ENCODE measurements around the gene CBARP.

CBARP gene, protein sequence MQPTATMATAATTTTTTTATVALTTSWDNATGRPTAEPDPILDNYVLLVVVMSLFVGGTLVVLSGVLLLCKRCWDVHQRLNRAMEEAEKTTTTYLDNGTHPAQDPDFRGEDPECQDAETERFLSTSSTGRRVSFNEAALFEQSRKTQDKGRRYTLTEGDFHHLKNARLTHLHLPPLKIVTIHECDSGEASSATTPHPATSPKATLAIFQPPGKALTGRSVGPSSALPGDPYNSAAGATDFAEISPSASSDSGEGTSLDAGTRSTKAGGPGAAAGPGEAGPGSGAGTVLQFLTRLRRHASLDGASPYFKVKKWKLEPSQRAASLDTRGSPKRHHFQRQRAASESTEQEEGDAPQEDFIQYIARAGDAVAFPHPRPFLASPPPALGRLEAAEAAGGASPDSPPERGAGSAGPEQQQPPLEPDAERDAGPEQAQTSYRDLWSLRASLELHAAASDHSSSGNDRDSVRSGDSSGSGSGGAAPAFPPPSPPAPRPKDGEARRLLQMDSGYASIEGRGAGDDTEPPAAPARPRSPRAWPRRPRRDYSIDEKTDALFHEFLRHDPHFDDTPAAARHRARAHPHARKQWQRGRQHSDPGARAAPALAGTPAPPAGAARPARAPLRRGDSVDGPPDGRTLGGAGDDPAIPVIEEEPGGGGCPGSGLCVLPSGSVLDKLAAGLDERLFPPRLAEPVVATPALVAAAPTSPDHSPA

GRCh38 chr19:1237754-1238368 is at the start of gene CBARP:
TSS of gene CBARP (minus strand) at chr19:1238005. CDS start at chr19:1236100, 1,905 bp downstream.
- DNase-seq: peak in 1 of 2 experiments; percentile 51

- no peak for DNase-seq
Observed at GRCh38 chr19:1286487-1287353, 48.9 kb upstream of the CBARP start.

DNA sequence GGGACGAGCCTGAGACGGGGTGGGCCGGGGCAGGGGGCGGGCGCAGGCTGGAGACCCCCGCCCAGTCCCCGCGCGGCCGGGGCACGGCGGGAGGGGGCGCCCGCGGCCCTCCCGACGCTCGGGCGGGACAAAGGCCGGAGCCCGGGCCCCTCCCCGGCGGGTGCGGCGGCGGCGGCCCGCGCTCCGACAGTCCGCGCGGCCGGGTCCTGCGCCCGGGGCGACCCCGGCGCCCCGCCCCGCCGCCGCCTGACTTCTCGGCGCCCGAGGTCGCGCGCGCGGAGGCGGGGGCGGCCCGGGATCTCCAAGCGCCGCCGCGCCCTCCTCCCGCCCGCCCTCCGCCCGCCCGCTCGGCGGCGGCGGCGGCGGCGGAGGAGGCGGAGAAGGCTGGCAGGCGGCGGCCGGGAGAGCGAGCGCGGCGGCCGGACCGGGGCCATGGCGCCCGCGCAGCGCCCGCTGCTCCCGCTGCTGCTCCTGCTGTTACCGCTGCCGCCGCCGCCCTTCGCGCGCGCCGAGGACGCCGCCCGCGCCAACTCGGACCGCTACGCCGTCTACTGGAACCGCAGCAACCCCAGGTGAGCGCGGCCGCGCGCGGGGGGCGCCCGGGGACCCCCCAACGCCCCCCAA is 48.0 kb upstream of the CBARP start, which contains the start of gene EFNA2:
EFNA2 (plus strand) TSS at position 137 of the 624 bp plus-strand sequence; CDS start at position 433, 296 bp downstream.
- no peak for DNase-seq

- DNase-seq: no peak
Observed at GRCh38 chr19:1284979-1285736, 47.4 kb upstream of the CBARP start.

DNA sequence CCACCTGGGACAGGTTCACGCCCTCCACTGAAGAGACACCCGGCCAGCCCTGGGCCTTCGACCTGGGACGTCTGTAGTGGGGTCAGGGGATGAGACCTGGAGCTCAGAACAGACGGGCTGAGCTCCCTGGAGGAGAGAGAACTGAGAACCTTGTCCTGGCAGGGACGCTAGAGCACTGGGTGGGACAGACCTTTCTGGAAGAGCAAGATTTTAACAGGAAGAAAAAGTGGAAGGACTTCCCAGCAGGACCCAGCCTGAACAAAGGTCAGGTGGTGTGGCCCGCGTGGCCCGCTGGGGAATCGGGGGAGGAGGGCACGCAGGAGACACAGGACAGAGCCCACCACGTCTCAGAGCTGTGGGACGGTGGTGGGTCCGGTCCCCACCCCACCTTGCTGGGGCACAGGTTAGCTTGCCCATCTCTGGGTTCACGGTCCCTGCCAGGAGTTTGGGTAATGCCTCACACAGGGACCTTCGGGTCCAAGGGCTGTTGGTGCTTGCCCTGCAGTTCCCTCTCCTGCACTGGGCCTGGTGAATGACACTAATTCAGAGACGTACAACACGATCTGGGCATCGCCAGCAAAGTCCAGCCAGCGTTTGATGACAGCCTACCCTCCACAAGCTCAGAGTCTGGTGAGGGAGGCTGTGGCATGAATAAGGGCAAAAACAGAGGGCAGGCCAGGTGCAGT is 46.6 kb upstream of the CBARP start:
- DNase-seq: no peak

DNA sequence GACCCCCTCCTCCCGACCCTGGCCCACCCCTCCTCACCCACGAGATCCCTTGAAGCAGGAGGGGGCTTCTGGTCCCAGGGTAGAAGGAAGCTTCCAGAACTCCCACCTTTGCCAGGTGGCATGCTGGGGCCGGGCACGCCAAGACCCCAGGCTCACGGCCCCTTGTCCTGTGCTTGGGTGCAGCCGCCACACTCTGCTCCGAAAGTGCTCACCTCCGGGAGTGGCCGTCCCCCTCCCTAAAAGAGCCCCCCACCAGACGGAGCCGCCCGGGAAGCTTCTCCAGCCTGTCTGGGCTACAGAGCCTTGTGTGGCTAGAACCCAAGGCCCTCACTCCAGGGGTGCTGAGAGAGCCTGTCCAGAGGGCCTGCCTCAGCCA is 46.1 kb upstream of the CBARP start:
- DNase-seq: no peak

- DNase-seq: no peak
Observed at GRCh38 chr19:1283207-1283916, 45.6 kb upstream of the CBARP start.

DNA sequence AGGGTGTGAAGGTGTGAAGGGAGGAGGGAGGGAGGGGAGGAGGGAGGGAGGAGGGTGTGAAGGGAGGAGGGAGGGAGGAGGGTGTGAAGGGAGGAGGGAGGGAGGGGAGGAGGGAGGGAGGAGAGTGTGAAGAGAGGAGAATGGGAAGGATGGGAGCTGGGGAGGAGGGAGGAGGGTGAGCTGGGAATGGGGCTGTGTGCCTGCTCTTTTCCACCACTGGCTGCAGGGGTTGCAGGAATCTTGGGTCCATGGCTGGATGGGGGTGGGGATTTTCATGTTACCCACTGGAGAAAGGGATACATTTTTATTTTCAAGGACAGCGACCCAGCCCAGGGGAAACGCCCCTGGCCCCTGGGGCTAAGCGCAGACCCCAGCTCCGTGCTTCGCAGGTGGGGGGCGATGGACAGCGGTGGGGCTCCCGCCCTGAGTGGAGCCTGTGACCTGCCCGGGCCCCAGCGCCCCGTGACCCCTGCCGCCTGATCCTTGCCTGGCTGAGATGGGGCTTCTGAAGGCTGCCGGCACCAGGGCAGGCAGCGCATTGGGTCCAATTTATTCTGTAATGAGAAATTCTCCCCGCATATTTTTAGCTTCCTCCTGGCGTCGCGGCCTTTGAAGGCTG is 44.9 kb upstream of the CBARP start:
- no peak for DNase-seq

DNA sequence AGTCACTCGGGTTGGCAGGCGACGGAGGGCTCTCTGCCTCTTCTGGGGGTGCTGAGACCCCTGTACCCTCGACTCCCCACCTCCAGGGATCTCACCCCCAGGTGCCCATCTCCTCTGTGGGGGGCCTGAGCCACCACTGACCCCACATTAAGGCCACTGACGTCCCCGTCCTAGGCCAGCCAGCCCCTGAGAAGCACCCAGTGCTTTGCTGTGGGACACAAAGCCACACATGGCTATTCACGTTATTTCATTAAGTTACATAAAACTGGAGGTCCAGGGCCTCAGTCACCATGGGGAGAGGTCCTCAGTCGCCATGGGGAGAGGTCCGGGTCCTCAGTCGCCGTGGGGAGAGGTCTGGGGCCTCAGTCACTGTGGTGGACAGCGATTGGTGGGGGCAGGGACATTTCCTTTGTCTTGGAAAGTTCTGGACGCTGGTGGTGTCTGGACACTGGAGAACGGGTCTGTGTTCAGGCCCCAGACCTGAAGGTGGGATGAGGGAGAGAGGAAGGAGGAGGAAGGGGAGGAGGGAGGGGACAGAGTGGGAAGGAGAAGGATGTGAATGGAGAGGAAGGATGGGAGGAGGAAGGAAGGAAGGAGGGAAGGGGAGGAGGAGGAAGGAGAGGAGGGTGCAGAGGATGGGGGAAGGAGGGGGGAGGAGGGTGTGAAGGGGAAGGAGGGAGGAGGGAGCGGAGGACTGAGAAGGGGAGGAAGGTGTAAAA is 43.9 kb upstream of the CBARP start:
- no peak for DNase-seq

GRCh38 chr19:1280636-1281568 is 43.1 kb upstream of the CBARP start:
- peak in 1 of 2 experiments; percentile 2 for DNase-seq

GRCh38 chr19:1279782-1280341 is 42.1 kb upstream of the CBARP start:
- DNase-seq: peak; percentile 87

DNA sequence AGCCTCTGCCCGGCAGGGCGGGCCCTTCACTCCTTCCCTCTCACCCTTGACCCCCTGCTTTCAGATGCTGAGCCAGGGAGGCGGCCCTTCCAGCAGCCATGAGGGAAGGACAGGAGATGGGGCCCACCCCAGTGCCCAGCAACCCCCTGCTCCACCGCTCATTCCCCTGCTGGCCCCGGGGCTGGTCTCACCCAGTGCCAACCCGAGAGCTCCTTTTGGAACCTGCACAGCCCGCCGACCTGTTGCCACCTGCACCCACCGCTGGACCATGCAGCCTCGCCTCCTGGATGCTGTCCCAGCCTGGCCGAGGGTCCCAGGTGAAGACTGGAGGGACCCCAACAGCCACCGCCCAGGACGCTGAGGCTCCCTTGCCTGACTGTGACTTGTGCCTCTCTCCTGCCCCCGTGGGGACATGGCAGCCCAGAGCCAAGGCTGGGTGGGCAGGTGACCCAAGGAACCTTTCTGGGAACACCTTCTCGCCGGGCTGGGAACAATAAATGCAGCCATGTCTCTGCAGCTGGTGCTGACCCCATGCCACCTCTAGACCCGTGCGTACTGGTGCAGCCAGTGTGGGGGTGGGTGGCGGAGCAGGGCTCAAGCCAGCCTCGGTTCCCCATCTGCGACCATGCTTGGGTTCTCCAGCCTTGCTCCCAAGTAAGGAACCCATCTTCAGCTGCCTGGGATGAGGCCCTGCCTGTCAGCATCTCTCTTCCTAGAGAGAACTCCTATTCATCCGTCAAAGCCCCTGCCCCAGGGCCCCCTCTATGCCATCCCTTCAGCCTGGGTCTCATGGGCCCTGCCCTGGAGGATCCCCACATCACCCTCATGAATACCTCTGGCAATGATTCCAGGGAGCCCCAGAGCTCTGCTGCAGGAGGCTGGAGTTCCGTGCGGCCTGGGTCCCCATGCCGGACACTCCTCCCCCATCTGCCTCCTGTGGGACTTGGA is 41.2 kb upstream of the CBARP start:
- no peak for DNase-seq

GRCh38 chr19:1278074-1278473 is 40.3 kb upstream of the CBARP start:
- DNase-seq: no peak

GRCh38 chr19:1277061-1277460 is 39.3 kb upstream of the CBARP start:
- DNase-seq: no peak

- DNase-seq: peak in 1 of 2 experiments; percentile 49
Observed at GRCh38 chr19:1276628-1277022, 38.8 kb upstream of the CBARP start.

GRCh38 chr19:1275976-1276627 is 38.3 kb upstream of the CBARP start:
- no peak for DNase-seq
